ENCODE data around the gene MYH6. TPM values are rescaled to one million over a fixed set of nuclear protein-coding genes. Genes with fewer than 3 reads are reported as not detected.

The MYH6 gene
- total RNA-seq, 1 donor from 2014 or later, result 0.62 TPM

GRCh38 chr14:23357261-23357660 is 50.8 kb downstream of the MYH6 start:
- TF ChIP-seq CTCF (IDR thresholded peaks at IDR 0.05), result no peak
- peaks cover 12% of the 10 kb centered on the region for H3K36me3 ChIP-seq
- peaks cover 5% of the 10 kb centered on the region for H3K27me3 ChIP-seq (ENCODE audit: low read depth)
- intact Hi-C loops (cut with DNase I), result no loop called here
- no peak for ATAC-seq
- H3K4me3 ChIP-seq, result no peak overlapping the region
- peaks cover 11% of the 10 kb centered on the region for H3K4me1 ChIP-seq
- H3K9me3 ChIP-seq, result no peaks in the 10 kb centered on the region
- DNase-seq, result no peak
- H3K27ac ChIP-seq, result no peak overlapping the region

GRCh38 chr14:23356662-23357061 is 51.4 kb downstream of the MYH6 start:
- Histone ChIP-seq H3K27ac (no peak overlapping the region), H3K4me1 (peaks cover 17% of the 10 kb centered on the region), H3K36me3 (peaks cover 12% of the 10 kb centered on the region), H3K9me3 (no peaks in the 10 kb centered on the region), H3K27me3 (ENCODE audit: low read depth) (peaks cover 11% of the 10 kb centered on the region), H3K4me3 (no peak overlapping the region)
- intact Hi-C loops (cut with DNase I), result no loop called here
- no peak for DNase-seq
- TF ChIP-seq CTCF (IDR thresholded peaks at IDR 0.05), result no peak
- no peak for ATAC-seq

- Histone ChIP-seq H3K27ac (no peak overlapping the region), H3K36me3 (peaks cover 12% of the 10 kb centered on the region), H3K27me3 (ENCODE audit: low read depth) (peaks cover 17% of the 10 kb centered on the region), H3K9me3 (no peaks in the 10 kb centered on the region), H3K4me3 (no peak overlapping the region), H3K4me1 (peaks cover 18% of the 10 kb centered on the region)
- ATAC-seq (no peak), DNase-seq (no peak)
- intact Hi-C loops (cut with DNase I), result no loop called here
- no peak for TF ChIP-seq CTCF (IDR thresholded peaks at IDR 0.05)
Observed at GRCh38 chr14:23355871-23356435, 52.1 kb downstream of the MYH6 start.

- DNase-seq (no peak), ATAC-seq (no peak)
- intact Hi-C loops (cut with DNase I), result no loop called here
Observed at GRCh38 chr14:23354990-23355389, 53.1 kb downstream of the MYH6 start.

GRCh38 chr14:23353433-23353780 is 54.7 kb downstream of the MYH6 start:
- intact Hi-C loops (cut with DNase I), result no loop called here
- Histone ChIP-seq H3K4me1 (peaks cover 18% of the 10 kb centered on the region), H3K9me3 (no peaks in the 10 kb centered on the region), H3K36me3 (peaks cover 7% of the 10 kb centered on the region), H3K27ac (no peak overlapping the region), H3K4me3 (no peak overlapping the region), H3K27me3 (ENCODE audit: low read depth) (peaks cover 23% of the 10 kb centered on the region)
- no peak for DNase-seq
- ATAC-seq, result no peak
- TF ChIP-seq CTCF (IDR thresholded peaks at IDR 0.05), result no peak

More at GRCh38 chr14:23354990-23355389, 53.1 kb downstream of the MYH6 start:
- Histone ChIP-seq H3K4me3 (no peak overlapping the region), H3K9me3 (no peaks in the 10 kb centered on the region), H3K4me1 (peaks cover 18% of the 10 kb centered on the region), H3K27me3 (ENCODE audit: low read depth) (peaks cover 23% of the 10 kb centered on the region), H3K36me3 (peaks cover 12% of the 10 kb centered on the region), H3K27ac (no peak overlapping the region)
- no peak for TF ChIP-seq CTCF (IDR thresholded peaks at IDR 0.05)

Measured in lower lobe of right lung (tissue), 2 donors.